ENCODE measurements around the gene KCNT1. TPM values are rescaled to one million over a fixed set of nuclear protein-coding genes. Genes with fewer than 3 reads are reported as not detected.

Gene KCNT1
- total RNA-seq, 1 experiment from 2014 or later, result not detected

GRCh38 chr9:135744333-135745070, 42.5 kb downstream of the KCNT1 start:
- no peak for DNase-seq (ENCODE audit: low read depth in 1 of 2, low spot score in 2 of 2)

GRCh38 chr9:135745189-135745588, 43.2 kb downstream of the KCNT1 start:
- Histone ChIP-seq H3K4me3 (no peak overlapping the region), H3K4me1 (replicated peaks) (no peaks in the 10 kb centered on the region), H3K9me3 (replicated peaks) (no peaks in the 10 kb centered on the region), H3K36me3 (no peaks in the 10 kb centered on the region), H3K27ac (no peak overlapping the region), H3K27me3 (replicated peaks) (peaks cover 72% of the 10 kb centered on the region)
- no peak for DNase-seq (ENCODE audit: low read depth in 1 of 2, low spot score in 2 of 2)

More at GRCh38 chr9:135744333-135745070, 42.5 kb downstream of the KCNT1 start:
- Histone ChIP-seq H3K27ac (no peak overlapping the region), H3K36me3 (no peaks in the 10 kb centered on the region), H3K9me3 (replicated peaks) (no peaks in the 10 kb centered on the region), H3K4me1 (replicated peaks) (no peaks in the 10 kb centered on the region), H3K4me3 (no peak overlapping the region), H3K27me3 (replicated peaks) (peaks cover 79% of the 10 kb centered on the region)

- Histone ChIP-seq H3K9me3 (replicated peaks) (no peaks in the 10 kb centered on the region), H3K4me1 (replicated peaks) (no peaks in the 10 kb centered on the region), H3K36me3 (no peaks in the 10 kb centered on the region), H3K27me3 (replicated peaks) (peaks cover 67% of the 10 kb centered on the region), H3K4me3 (no peak overlapping the region), H3K27ac (no peak overlapping the region)
- DNase-seq (ENCODE audit: low read depth in 1 of 2, low spot score in 2 of 2), result no peak
Measured at GRCh38 chr9:135745686-135746324, 43.8 kb downstream of the KCNT1 start.

- no peaks in the 10 kb centered on the region for H3K9me3 ChIP-seq (replicated peaks)
- H3K4me1 ChIP-seq (replicated peaks), result no peaks in the 10 kb centered on the region
- H3K4me3 ChIP-seq, result no peak overlapping the region
- no peak for DNase-seq (ENCODE audit: low read depth in 1 of 2, low spot score in 2 of 2)
- H3K36me3 ChIP-seq, result no peaks in the 10 kb centered on the region
- H3K27me3 ChIP-seq (replicated peaks), result peaks cover 60% of the 10 kb centered on the region
- H3K27ac ChIP-seq, result no peak overlapping the region
Measured at GRCh38 chr9:135746565-135746964, 44.6 kb downstream of the KCNT1 start.

GRCh38 chr9:135747311-135747710, 45.3 kb downstream of the KCNT1 start:
- no peak for DNase-seq (ENCODE audit: low read depth in 1 of 2, low spot score in 2 of 2)
- no peaks in the 10 kb centered on the region for H3K9me3 ChIP-seq (replicated peaks)
- H3K27ac ChIP-seq, result no peak overlapping the region
- H3K27me3 ChIP-seq (replicated peaks), result peaks cover 58% of the 10 kb centered on the region
- no peaks in the 10 kb centered on the region for H3K36me3 ChIP-seq
- no peak overlapping the region for H3K4me3 ChIP-seq
- no peaks in the 10 kb centered on the region for H3K4me1 ChIP-seq (replicated peaks)

GRCh38 chr9:135748676-135749075, 46.7 kb downstream of the KCNT1 start:
- Histone ChIP-seq H3K36me3 (no peaks in the 10 kb centered on the region), H3K27ac (no peak overlapping the region), H3K4me1 (replicated peaks) (no peaks in the 10 kb centered on the region), H3K4me3 (no peak overlapping the region), H3K9me3 (replicated peaks) (no peaks in the 10 kb centered on the region), H3K27me3 (replicated peaks) (peaks cover 44% of the 10 kb centered on the region)
- no peak for DNase-seq (ENCODE audit: low read depth in 1 of 2, low spot score in 2 of 2)

GRCh38 chr9:135749171-135750045, 47.4 kb downstream of the KCNT1 start:
- Histone ChIP-seq H3K4me1 (replicated peaks) (no peaks in the 10 kb centered on the region), H3K36me3 (no peaks in the 10 kb centered on the region), H3K9me3 (replicated peaks) (no peaks in the 10 kb centered on the region), H3K27me3 (replicated peaks) (peaks cover 37% of the 10 kb centered on the region), H3K4me3 (no peak overlapping the region), H3K27ac (no peak overlapping the region)
- no peak for DNase-seq (ENCODE audit: low read depth in 1 of 2, low spot score in 2 of 2)

GRCh38 chr9:135750786-135751185, 48.8 kb downstream of the KCNT1 start:
- Histone ChIP-seq H3K4me1 (replicated peaks) (no peaks in the 10 kb centered on the region), H3K9me3 (replicated peaks) (no peaks in the 10 kb centered on the region), H3K27me3 (replicated peaks) (peaks cover 23% of the 10 kb centered on the region), H3K36me3 (no peaks in the 10 kb centered on the region), H3K27ac (no peak overlapping the region), H3K4me3 (no peak overlapping the region)
- DNase-seq (ENCODE audit: low read depth in 1 of 2, low spot score in 2 of 2), result no peak

- Histone ChIP-seq H3K4me3 (no peak overlapping the region), H3K4me1 (replicated peaks) (no peaks in the 10 kb centered on the region)
Measured at GRCh38 chr9:135751501-135751900, 49.5 kb downstream of the KCNT1 start.

GRCh38 chr9:135752281-135753204, 50.6 kb downstream of the KCNT1 start:
- H3K36me3 ChIP-seq, result no peaks in the 10 kb centered on the region
- no peaks in the 10 kb centered on the region for H3K4me1 ChIP-seq (replicated peaks)
- peaks cover 10% of the 10 kb centered on the region; the same call in 1 of the 2 replicates for H3K27me3 ChIP-seq (replicated peaks)
- no peak overlapping the region for H3K27ac ChIP-seq
- DNase-seq (ENCODE audit: low read depth in 1 of 2, low spot score in 2 of 2), result no peak
- H3K9me3 ChIP-seq (replicated peaks), result no peaks in the 10 kb centered on the region
- no peak overlapping the region for H3K4me3 ChIP-seq

More at GRCh38 chr9:135751501-135751900, 49.5 kb downstream of the KCNT1 start:
- peaks cover 18% of the 10 kb centered on the region for H3K27me3 ChIP-seq (replicated peaks)
- no peak overlapping the region for H3K27ac ChIP-seq
- no peaks in the 10 kb centered on the region for H3K9me3 ChIP-seq (replicated peaks)
- H3K36me3 ChIP-seq, result no peaks in the 10 kb centered on the region
- DNase-seq (ENCODE audit: low read depth in 1 of 2, low spot score in 2 of 2), result no peak

- Histone ChIP-seq H3K27me3 (replicated peaks) (0 out of 2 replicates have a peak, but pooled peaks cover 4% of the 10 kb centered on the region), H3K27ac (no peak overlapping the region), H3K4me1 (replicated peaks) (no peaks in the 10 kb centered on the region), H3K9me3 (replicated peaks) (no peaks in the 10 kb centered on the region), H3K4me3 (no peak overlapping the region), H3K36me3 (no peaks in the 10 kb centered on the region)
- DNase-seq (ENCODE audit: low read depth in 1 of 2, low spot score in 2 of 2), result no peak
Measured at GRCh38 chr9:135753391-135754105, 51.6 kb downstream of the KCNT1 start.

- Histone ChIP-seq H3K36me3 (no peaks in the 10 kb centered on the region), H3K9me3 (replicated peaks) (no peaks in the 10 kb centered on the region), H3K27me3 (replicated peaks) (no peaks in the 10 kb centered on the region), H3K4me1 (replicated peaks) (no peaks in the 10 kb centered on the region), H3K27ac (no peak overlapping the region), H3K4me3 (no peak overlapping the region)
- DNase-seq (ENCODE audit: low read depth in 1 of 2, low spot score in 2 of 2), result no peak
Measured at GRCh38 chr9:135756576-135756975, 54.6 kb downstream of the KCNT1 start.

Data from SJSA1 (cell line).